Suppressor macrophage treated with lipopolysaccharide for 4 hours (primary cell): ENCODE measurements around the gene TMEM89.
A peak's percentile ranks its signal among the peaks of the same experiment; 100 is the strongest.

Experiments used
- DNase-seq: peaks from one replicate; pipeline ENCODE4 v3.0.0-alpha.2; 2020

TMEM89 gene

GRCh38 chr3:48641396-48641795, 19.8 kb upstream of the TMEM89 start:
- no peak for DNase-seq

- DNase-seq, result no peak
These were observed 18.5 kb upstream of the TMEM89 start for GRCh38 chr3:48639944-48640606.

- no peak for DNase-seq
These were observed 15.7 kb upstream of the TMEM89 start for GRCh38 chr3:48637305-48637704.

GRCh38 chr3:48636149-48636655, 14.6 kb upstream of the TMEM89 start:
- no peak for DNase-seq

- peak; percentile 98 for DNase-seq
These were observed 13.9 kb upstream of the TMEM89 start, which contains the start of gene SLC26A6 for GRCh38 chr3:48635222-48636021. Gene SLC26A6 (minus strand): TSS chr3:48635461. CDS start chr3:48635393, 68 bp downstream.

- DNase-seq, result peak; percentile 45
These were observed 13.2 kb upstream of the TMEM89 start for GRCh38 chr3:48634661-48635221.

- no peak for DNase-seq
These were observed 12.2 kb upstream of the TMEM89 start for GRCh38 chr3:48633743-48634142.

GRCh38 chr3:48633256-48633655, 11.7 kb upstream of the TMEM89 start:
- no peak for DNase-seq

GRCh38 chr3:48631516-48632448, 10.2 kb upstream of the TMEM89 start:
- no peak for DNase-seq

- no peak for DNase-seq
These were observed 9.3 kb upstream of the TMEM89 start for GRCh38 chr3:48630833-48631232.

GRCh38 chr3:48630407-48630806, 8.8 kb upstream of the TMEM89 start:
- no peak for DNase-seq

- DNase-seq, result no peak
These were observed 8.3 kb upstream of the TMEM89 start for GRCh38 chr3:48629894-48630293.

- no peak for DNase-seq
These were observed 6.9 kb upstream of the TMEM89 start for GRCh38 chr3:48628277-48629017.

GRCh38 chr3:48625600-48625999, 4.0 kb upstream of the TMEM89 start:
- no peak for DNase-seq

- no peak for DNase-seq
These were observed 3.2 kb upstream of the TMEM89 start for GRCh38 chr3:48624767-48625166.

GRCh38 chr3:48623851-48624547, 2.4 kb upstream of the TMEM89 start:
- DNase-seq, result no peak

- DNase-seq, result no peak
These were observed 1.7 kb downstream of the TMEM89 start for GRCh38 chr3:48619541-48620524.

GRCh38 chr3:48617559-48617958, 4.0 kb downstream of the TMEM89 start:
- no peak for DNase-seq

GRCh38 chr3:48614044-48614443, 7.5 kb downstream of the TMEM89 start:
- DNase-seq, result peak; percentile 91

GRCh38 chr3:48612309-48612708, 9.3 kb downstream of the TMEM89 start:
- no peak for DNase-seq
